Gastrocnemius medialis (tissue), 4 donors: ENCODE results near the gene MIPOL1. TPM values are rescaled to one million over a fixed set of nuclear protein-coding genes. Genes with fewer than 3 reads are reported as not detected.

Experiments
- ATAC-seq, 2 donors: fragments of 150-250 bp; one replicate each; pipeline ENCODE4 v1.9.1; 2016
- DNase-seq, 2 donors: peaks; one replicate each; pipeline ENCODE4 v3.0.0-alpha.2; 2019
- H3K27ac ChIP-seq, 4 donors: fragments of 200-600 bp; sonication (generic); 1 replicate in 1 of 4; 2 replicates in 3 of 4; pipeline ENCODE4 v1.5.1; 2016 to 2018; ENCODE audit warnings: mild to moderate bottlenecking in 2 of 4, moderate library complexity in 1 of 4
- H3K27me3 ChIP-seq, 3 donors: fragments of 200-600 bp; sonication (generic) in 2 of 3; 1 replicate in 1 of 3; 2 replicates in 2 of 3; pipeline versions ENCODE4 v1.5.1 to v1.6.0; 2016 to 2019; ENCODE audit warnings: mild to moderate bottlenecking in 1 of 3, moderate library complexity in 1 of 3
- H3K36me3 ChIP-seq, 2 donors: fragments of 200-600 bp; sonication (generic) in 1 of 2; one replicate each; pipeline ENCODE4 v1.5.1; 2017 to 2018
- H3K4me1 ChIP-seq, 2 donors: fragments of 200-600 bp; sonication (generic) in 1 of 2; one replicate each; pipeline ENCODE4 v1.5.1; 2016 to 2017; ENCODE audit warnings: mild to moderate bottlenecking in 2 of 2
- H3K4me3 ChIP-seq, 4 donors: fragments of 200-600 bp; sonication (generic) in 3 of 4; 1 replicate in 1 of 4; 2 replicates in 3 of 4; pipeline ENCODE4 v1.5.1; 2016 to 2019; ENCODE audit warnings: mild to moderate bottlenecking in 2 of 4
- H3K9me3 ChIP-seq, 3 donors: fragments of 200-600 bp; sonication (generic) in 2 of 3; 1 replicate in 1 of 3; 2 replicates in 2 of 3; pipeline ENCODE4 v1.5.1; 2016 to 2019
- POLR2A ChIP-seq, 2 donors: fragments of 450-650 bp; IDR thresholded peaks; one replicate each; pipeline ENCODE4 v1.6.1; 2017; ENCODE audit warnings: antibody characterized with exemption in 2 of 2, mild to moderate bottlenecking in 2 of 2, moderate library complexity in 2 of 2
- in situ Hi-C, 4 donors: fragments of 200-750 bp; cut with MboI; loops; one replicate each; pipeline versions ENCODE4 v1.15.0 to v1.8.0; 2017; ENCODE audit warnings: low sequenced_read_pairs in 4 of 4
- intact Hi-C: fragments of 100-400 bp; cut with DNase I; formaldehyde crosslinking; loops from one replicate; pipeline ENCODE4 v1.15.1; 2023; ENCODE audit warnings: low total_unique reads
- total RNA-seq, 4 donors: library from RNA; depleted of rRNA; stranded (reverse); fragments of >200 nt; gene quantifications; one replicate each; pipeline versions ENCODE4 v1.1.0 to v1.2.3, GENCODE V29; 2016
- TF ChIP-seq, protein P1 (sequence below), 5 experiments: fragments of 450-650 bp in 3 of 5; fragments of 200-600 bp in 2 of 5; sonication (generic) in 2 of 5; IDR thresholded peaks in 4 of 5; conservative IDR thresholded peaks in 1 of 5; 1 replicate in 4 of 5; 2 replicates in 1 of 5; pipeline ENCODE4 v1.5.1; 2016 to 2019; ENCODE audit warnings: antibody characterized with exemption in 5 of 5, mild to moderate bottlenecking in 3 of 5, moderate library complexity in 3 of 5

Gene MIPOL1
- total RNA-seq, 4 donors from 2014 or later, result 3.1 to 13.7 (median 4.1) TPM

DNA sequence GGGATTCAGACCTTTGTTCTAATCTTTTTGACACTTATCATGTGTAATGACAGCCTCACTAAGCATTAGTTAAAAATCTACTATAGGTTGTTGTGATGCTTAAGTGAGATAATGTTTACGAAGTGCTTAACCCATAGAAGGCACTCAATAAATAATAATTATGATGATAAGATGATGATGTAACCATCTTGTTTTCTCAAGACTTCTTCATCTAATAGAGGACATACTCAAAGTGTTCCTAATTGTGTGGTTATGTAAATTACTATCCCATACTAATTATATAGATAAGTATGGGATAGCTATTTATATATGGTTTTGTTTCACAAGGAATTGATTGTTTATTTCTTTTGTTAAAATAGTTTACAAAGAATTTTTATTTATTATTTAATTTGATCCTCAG lies 76.9 kb downstream of the MIPOL1 start:
- Histone ChIP-seq H3K4me1 (no peaks in the 10 kb centered on the region), H3K27ac (no peak overlapping the region), H3K9me3 (no peaks in the 10 kb centered on the region), H3K4me3 (no peak overlapping the region), H3K36me3 (no peaks in the 10 kb centered on the region), H3K27me3 (no peaks in the 10 kb centered on the region)
- TF ChIP-seq, protein P1, sequence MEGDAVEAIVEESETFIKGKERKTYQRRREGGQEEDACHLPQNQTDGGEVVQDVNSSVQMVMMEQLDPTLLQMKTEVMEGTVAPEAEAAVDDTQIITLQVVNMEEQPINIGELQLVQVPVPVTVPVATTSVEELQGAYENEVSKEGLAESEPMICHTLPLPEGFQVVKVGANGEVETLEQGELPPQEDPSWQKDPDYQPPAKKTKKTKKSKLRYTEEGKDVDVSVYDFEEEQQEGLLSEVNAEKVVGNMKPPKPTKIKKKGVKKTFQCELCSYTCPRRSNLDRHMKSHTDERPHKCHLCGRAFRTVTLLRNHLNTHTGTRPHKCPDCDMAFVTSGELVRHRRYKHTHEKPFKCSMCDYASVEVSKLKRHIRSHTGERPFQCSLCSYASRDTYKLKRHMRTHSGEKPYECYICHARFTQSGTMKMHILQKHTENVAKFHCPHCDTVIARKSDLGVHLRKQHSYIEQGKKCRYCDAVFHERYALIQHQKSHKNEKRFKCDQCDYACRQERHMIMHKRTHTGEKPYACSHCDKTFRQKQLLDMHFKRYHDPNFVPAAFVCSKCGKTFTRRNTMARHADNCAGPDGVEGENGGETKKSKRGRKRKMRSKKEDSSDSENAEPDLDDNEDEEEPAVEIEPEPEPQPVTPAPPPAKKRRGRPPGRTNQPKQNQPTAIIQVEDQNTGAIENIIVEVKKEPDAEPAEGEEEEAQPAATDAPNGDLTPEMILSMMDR (IDR thresholded peaks at IDR 0.05 in 4 of 5, conservative IDR thresholded peaks at IDR 0.05 in 1 of 5), result no peak
- TF ChIP-seq POLR2A (IDR thresholded peaks at IDR 0.05), result no peak
- in situ Hi-C loops (loop anchor here in 1 of 4 donors (25.0 kb wide), 1 partner anchor 613 kb away; no protein-coding TSS in a partner anchor), intact Hi-C loops (no loop called here)
- ATAC-seq, result no peak
- DNase-seq, result no peak

DNA sequence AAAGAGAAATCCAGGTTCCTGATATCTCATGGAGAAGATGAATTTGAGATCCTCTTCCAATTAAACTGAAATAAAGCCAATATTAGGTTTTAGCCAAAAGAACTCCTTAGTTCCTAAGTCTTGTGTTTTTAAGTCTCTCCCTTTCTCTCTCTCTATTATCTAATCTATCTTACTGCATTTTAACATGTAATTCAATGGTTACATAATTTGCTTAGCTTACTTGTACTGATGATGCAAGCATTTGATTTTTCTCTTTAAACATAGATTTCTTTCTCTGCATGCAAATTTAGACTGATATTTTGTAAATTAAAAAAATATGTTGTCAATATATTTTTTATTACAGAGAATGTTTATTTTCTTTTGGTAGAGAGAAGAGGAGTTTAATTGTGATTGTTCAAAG lies 78.2 kb downstream of the MIPOL1 start:
- in situ Hi-C loops (no loop called here), intact Hi-C loops (no loop called here)
- H3K9me3 ChIP-seq, result no peaks in the 10 kb centered on the region
- TF ChIP-seq POLR2A (IDR thresholded peaks at IDR 0.05), result no peak
- TF ChIP-seq, protein P1 (IDR thresholded peaks at IDR 0.05 in 4 of 5, conservative IDR thresholded peaks at IDR 0.05 in 1 of 5), result no peak
- H3K27ac ChIP-seq, result no peak overlapping the region
- DNase-seq (no peak), ATAC-seq (no peak)
- H3K36me3 ChIP-seq, result no peaks in the 10 kb centered on the region
- no peaks in the 10 kb centered on the region for H3K4me1 ChIP-seq
- no peak overlapping the region for H3K4me3 ChIP-seq
- H3K27me3 ChIP-seq, result no peaks in the 10 kb centered on the region

DNA sequence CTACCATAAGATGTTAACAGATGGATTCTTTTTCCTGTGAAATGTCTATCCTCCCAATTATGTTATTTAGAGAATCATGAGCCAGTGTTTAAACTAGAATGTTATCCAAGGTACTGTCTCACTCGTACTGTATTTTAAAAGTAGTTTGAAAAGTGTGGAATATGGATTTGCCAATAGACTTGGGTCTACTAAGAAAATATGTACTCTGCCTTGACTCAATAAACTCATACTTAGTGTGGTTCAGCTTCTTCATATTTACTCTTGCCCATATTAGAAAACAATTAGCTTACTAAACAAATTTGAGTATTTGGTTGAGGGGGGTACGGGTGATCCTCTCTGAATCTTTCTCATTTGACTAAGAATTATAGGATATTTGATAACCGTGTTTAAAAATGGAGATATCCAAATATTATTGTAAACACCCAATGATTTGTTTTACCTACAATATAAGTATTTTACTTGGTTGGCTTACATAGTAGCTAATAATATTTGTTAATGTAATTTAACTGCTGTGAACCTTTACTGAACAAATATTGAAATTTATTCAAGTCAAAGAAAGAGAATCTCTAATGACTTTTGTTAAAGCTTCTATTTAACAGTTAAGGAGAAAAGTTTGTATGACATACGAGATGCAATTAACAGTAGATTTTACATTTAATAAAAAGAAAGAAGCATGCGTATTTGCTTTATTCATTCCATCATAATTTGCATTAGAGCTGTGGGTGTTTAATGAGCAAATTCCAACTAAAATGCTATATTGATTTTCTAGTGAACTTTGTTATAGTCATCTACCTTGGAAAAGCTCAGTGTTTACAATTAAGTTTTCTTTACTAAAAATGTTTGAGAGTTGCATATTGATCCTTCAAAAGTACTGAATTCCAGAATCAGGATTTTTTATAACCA lies 81.2 kb downstream of the MIPOL1 start:
- in situ Hi-C loops (no loop called here), intact Hi-C loops (no loop called here)
- no peak for TF ChIP-seq POLR2A (IDR thresholded peaks at IDR 0.05)
- TF ChIP-seq, protein P1 (IDR thresholded peaks at IDR 0.05 in 4 of 5, conservative IDR thresholded peaks at IDR 0.05 in 1 of 5), result no peak
- Histone ChIP-seq H3K36me3 (no peaks in the 10 kb centered on the region), H3K27ac (no peak overlapping the region), H3K27me3 (no peaks in the 10 kb centered on the region), H3K9me3 (no peaks in the 10 kb centered on the region), H3K4me3 (no peak overlapping the region), H3K4me1 (no peaks in the 10 kb centered on the region)
- ATAC-seq (no peak), DNase-seq (no peak)

DNA sequence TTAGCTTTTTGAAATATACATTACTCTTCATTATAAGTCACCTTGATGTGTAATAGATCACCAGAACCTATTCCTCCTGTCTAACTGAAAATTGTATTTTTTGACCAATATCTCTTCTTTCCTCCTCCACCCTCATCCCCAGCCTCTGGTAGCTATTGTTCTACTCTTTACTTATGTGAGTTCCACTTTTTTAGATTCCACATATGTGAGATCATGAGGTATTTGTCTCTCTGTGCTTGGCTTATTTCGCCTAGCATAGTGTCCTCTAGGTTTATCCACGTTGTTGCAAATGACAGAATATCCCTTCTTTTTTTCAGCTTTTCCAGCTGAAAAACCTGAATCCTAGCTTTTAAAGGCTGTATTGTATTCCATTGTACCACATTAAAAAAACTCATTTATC lies 82.1 kb downstream of the MIPOL1 start:
- Histone ChIP-seq H3K4me3 (no peak overlapping the region), H3K27ac (no peak overlapping the region), H3K9me3 (no peaks in the 10 kb centered on the region), H3K4me1 (no peaks in the 10 kb centered on the region), H3K27me3 (no peaks in the 10 kb centered on the region), H3K36me3 (no peaks in the 10 kb centered on the region)
- no peak for ATAC-seq
- intact Hi-C loops (no loop called here), in situ Hi-C loops (no loop called here)
- no peak for DNase-seq
- TF ChIP-seq, protein P1 (IDR thresholded peaks at IDR 0.05 in 4 of 5, conservative IDR thresholded peaks at IDR 0.05 in 1 of 5), result no peak
